ENCODE data around the gene NPRL2.

- TF ChIP-seq TAF1 (IDR thresholded peaks at IDR 0.05; ENCODE audit: borderline replicate concordance, insufficient read depth, low read length) (no peak), POLR2AphosphoS5 (IDR thresholded peaks at IDR 0.05; ENCODE audit: low read depth, low read length) (no peak)
These were observed 735 bp upstream of the NPRL2 start for GRCh38 chr3:50351323-50351697.

Data from PFSK-1 (cell line).